ENCODE results near the gene SOWAHA.

SOWAHA gene

GRCh38 chr5:132810605-132811004 lies 2.5 kb upstream of the SOWAHA start:
- no peak overlapping the region for H3K4me2 ChIP-seq (ENCODE audit: low read depth, low read length, poor library complexity, severe bottlenecking)
- no peaks in the 10 kb centered on the region for H3K27me3 ChIP-seq (ENCODE audit: low read length)
- TF ChIP-seq EZH2phosphoT487 (conservative IDR thresholded peaks at IDR 0.05; ENCODE audit: low read length) (no peak), CTCF (IDR thresholded peaks at IDR 0.05; ENCODE audit: insufficient read depth, low read length, poor library complexity, severe bottlenecking) (no peak)

GRCh38 chr5:132812123-132812765 lies 858 bp upstream of the SOWAHA start:
- Histone ChIP-seq H3K4me2 (ENCODE audit: low read depth, low read length, poor library complexity, severe bottlenecking) (no peak overlapping the region), H3K4me3 (ENCODE audit: insufficient read depth, low read length, poor library complexity, severe bottlenecking) (no peak overlapping the region), H3K27me3 (ENCODE audit: low read length) (no peaks in the 10 kb centered on the region), H3K79me2 (ENCODE audit: insufficient read depth, low read length) (no peaks in the 10 kb centered on the region), H4K20me1 (ENCODE audit: low read depth, low read length) (no peaks in the 10 kb centered on the region), H3F3A (ENCODE audit: insufficient read depth) (no peaks in the 10 kb centered on the region), H2AFZ (ENCODE audit: low read depth, low read length, severe bottlenecking) (no peak overlapping the region), H3K27ac (ENCODE audit: low read depth, low read length) (no peak overlapping the region), H3K9me2 (replicated peaks; ENCODE audit: insufficient read depth, low read length) (no peaks in the 10 kb centered on the region), H3K36me3 (ENCODE audit: low read length) (no peaks in the 10 kb centered on the region), H3K9me3 (ENCODE audit: insufficient read depth, low read length) (no peaks in the 10 kb centered on the region), H3K9ac (ENCODE audit: low read length) (no peak overlapping the region)
- TF ChIP-seq EZH2phosphoT487 (conservative IDR thresholded peaks at IDR 0.05; ENCODE audit: low read length) (no peak), CTCF (IDR thresholded peaks at IDR 0.05; ENCODE audit: insufficient read depth, low read length, poor library complexity, severe bottlenecking) (no peak)

More at GRCh38 chr5:132810605-132811004, 2.5 kb upstream of the SOWAHA start:
- Histone ChIP-seq H3F3A (ENCODE audit: insufficient read depth) (no peaks in the 10 kb centered on the region), H3K36me3 (ENCODE audit: low read length) (no peaks in the 10 kb centered on the region), H3K9me2 (replicated peaks; ENCODE audit: insufficient read depth, low read length) (no peaks in the 10 kb centered on the region), H3K4me3 (ENCODE audit: insufficient read depth, low read length, poor library complexity, severe bottlenecking) (no peak overlapping the region), H2AFZ (ENCODE audit: low read depth, low read length, severe bottlenecking) (no peak overlapping the region), H3K79me2 (ENCODE audit: insufficient read depth, low read length) (no peaks in the 10 kb centered on the region), H4K20me1 (ENCODE audit: low read depth, low read length) (no peaks in the 10 kb centered on the region), H3K9ac (ENCODE audit: low read length) (no peak overlapping the region), H3K27ac (ENCODE audit: low read depth, low read length) (no peak overlapping the region), H3K9me3 (ENCODE audit: insufficient read depth, low read length) (no peaks in the 10 kb centered on the region)

- Histone ChIP-seq H3K9me2 (replicated peaks; ENCODE audit: insufficient read depth, low read length) (no peaks in the 10 kb centered on the region), H3K27me3 (ENCODE audit: low read length) (no peaks in the 10 kb centered on the region), H4K20me1 (ENCODE audit: low read depth, low read length) (no peaks in the 10 kb centered on the region), H2AFZ (ENCODE audit: low read depth, low read length, severe bottlenecking) (no peak overlapping the region), H3K27ac (ENCODE audit: low read depth, low read length) (no peak overlapping the region), H3K4me3 (ENCODE audit: insufficient read depth, low read length, poor library complexity, severe bottlenecking) (no peak overlapping the region), H3K9ac (ENCODE audit: low read length) (no peak overlapping the region), H3K9me3 (ENCODE audit: insufficient read depth, low read length) (no peaks in the 10 kb centered on the region), H3K36me3 (ENCODE audit: low read length) (no peaks in the 10 kb centered on the region), H3K4me2 (ENCODE audit: low read depth, low read length, poor library complexity, severe bottlenecking) (no peak overlapping the region), H3K79me2 (ENCODE audit: insufficient read depth, low read length) (no peaks in the 10 kb centered on the region), H3F3A (ENCODE audit: insufficient read depth) (no peaks in the 10 kb centered on the region)
- TF ChIP-seq EZH2phosphoT487 (conservative IDR thresholded peaks at IDR 0.05; ENCODE audit: low read length) (no peak), CTCF (IDR thresholded peaks at IDR 0.05; ENCODE audit: insufficient read depth, low read length, poor library complexity, severe bottlenecking) (no peak)
These were observed 749 bp downstream of the SOWAHA start for GRCh38 chr5:132813599-132814502.
